Loucy (cell line): ENCODE data around the gene GTF2A1.

ENCODE experiments used
- EZH2phosphoT487 ChIP-seq: fragments of 200-600 bp; IDR thresholded peaks from 2 replicates; pipeline ENCODE4 v1.6.1; 2018; ENCODE audit warnings: antibody characterized with exemption, mild to moderate bottlenecking, moderate library complexity, borderline replicate concordance
- TF ChIP-seq, protein P1 (sequence below): fragments of 200-600 bp; sonication (generic); conservative IDR thresholded peaks from 2 replicates; pipeline ENCODE4 v1.5.1; 2014; ENCODE audit warnings: mild to moderate bottlenecking, antibody characterized with exemption, low read length

DNA sequence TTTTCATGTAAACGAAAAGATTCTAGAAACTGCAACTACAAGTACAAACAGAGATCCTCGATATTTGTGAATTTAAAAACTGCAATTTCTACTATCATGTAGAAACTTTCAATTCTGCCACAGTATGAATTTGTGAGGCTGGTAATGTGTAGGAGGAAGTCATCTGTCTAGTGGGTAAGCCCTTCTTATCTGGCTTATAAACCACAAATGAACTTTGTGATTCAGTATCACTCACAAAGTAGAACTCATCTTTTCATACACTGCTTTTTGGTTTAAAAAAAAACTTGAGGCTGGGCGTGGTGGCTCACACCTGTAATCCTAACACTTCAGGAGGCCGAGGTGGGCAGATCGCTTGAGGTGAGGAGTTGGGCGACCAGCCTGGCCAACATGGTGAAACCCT, 20.7 kb downstream of the GTF2A1 start:
- TF ChIP-seq, protein P1, sequence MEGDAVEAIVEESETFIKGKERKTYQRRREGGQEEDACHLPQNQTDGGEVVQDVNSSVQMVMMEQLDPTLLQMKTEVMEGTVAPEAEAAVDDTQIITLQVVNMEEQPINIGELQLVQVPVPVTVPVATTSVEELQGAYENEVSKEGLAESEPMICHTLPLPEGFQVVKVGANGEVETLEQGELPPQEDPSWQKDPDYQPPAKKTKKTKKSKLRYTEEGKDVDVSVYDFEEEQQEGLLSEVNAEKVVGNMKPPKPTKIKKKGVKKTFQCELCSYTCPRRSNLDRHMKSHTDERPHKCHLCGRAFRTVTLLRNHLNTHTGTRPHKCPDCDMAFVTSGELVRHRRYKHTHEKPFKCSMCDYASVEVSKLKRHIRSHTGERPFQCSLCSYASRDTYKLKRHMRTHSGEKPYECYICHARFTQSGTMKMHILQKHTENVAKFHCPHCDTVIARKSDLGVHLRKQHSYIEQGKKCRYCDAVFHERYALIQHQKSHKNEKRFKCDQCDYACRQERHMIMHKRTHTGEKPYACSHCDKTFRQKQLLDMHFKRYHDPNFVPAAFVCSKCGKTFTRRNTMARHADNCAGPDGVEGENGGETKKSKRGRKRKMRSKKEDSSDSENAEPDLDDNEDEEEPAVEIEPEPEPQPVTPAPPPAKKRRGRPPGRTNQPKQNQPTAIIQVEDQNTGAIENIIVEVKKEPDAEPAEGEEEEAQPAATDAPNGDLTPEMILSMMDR = no peak
- TF ChIP-seq EZH2phosphoT487 = no peak
